ENCODE data around the gene CLEC12A.
A peak's percentile ranks its signal among the peaks of the same experiment; 100 is the strongest.

Gene CLEC12A

GRCh38 chr12:9971181-9971580 is at the start of gene CLEC12A:
Gene CLEC12A, plus strand, starts transcription at chr12:9971409. Its CDS starts 188 bp downstream, at chr12:9971597.
- Histone ChIP-seq H4K20me1 (ENCODE audit: insufficient read depth, low read length) (no peaks in the 10 kb centered on the region), H3K9ac (ENCODE audit: low read length) (no peak within 1 kb of the TSS), H2AFZ (ENCODE audit: low read depth, low read length) (no peak within 1 kb of the TSS), H3K27me3 (ENCODE audit: low read depth, low read length) (no peaks in the 10 kb centered on the region), H3K36me3 (replicated peaks; ENCODE audit: low read depth, low read length) (no peaks in the 10 kb centered on the region), H3K27ac (ENCODE audit: low read length) (no peak within 1 kb of the TSS), H3K4me2 (ENCODE audit: low read length) (no peak within 1 kb of the TSS), H3K4me3 (ENCODE audit: low read length) (no peak within 1 kb of the TSS), H3K9me3 (ENCODE audit: insufficient read depth, low read length) (no peaks in the 10 kb centered on the region), H3K79me2 (ENCODE audit: low read length) (no peaks in the 10 kb centered on the region), H3K4me1 (ENCODE audit: low read length) (peaks cover 6% of the 10 kb centered on the region)
- TF ChIP-seq, protein P1, sequence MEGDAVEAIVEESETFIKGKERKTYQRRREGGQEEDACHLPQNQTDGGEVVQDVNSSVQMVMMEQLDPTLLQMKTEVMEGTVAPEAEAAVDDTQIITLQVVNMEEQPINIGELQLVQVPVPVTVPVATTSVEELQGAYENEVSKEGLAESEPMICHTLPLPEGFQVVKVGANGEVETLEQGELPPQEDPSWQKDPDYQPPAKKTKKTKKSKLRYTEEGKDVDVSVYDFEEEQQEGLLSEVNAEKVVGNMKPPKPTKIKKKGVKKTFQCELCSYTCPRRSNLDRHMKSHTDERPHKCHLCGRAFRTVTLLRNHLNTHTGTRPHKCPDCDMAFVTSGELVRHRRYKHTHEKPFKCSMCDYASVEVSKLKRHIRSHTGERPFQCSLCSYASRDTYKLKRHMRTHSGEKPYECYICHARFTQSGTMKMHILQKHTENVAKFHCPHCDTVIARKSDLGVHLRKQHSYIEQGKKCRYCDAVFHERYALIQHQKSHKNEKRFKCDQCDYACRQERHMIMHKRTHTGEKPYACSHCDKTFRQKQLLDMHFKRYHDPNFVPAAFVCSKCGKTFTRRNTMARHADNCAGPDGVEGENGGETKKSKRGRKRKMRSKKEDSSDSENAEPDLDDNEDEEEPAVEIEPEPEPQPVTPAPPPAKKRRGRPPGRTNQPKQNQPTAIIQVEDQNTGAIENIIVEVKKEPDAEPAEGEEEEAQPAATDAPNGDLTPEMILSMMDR (IDR thresholded peaks at IDR 0.05; ENCODE audit: low read depth, low read length) = no peak
- no peak for TF ChIP-seq EZH2phosphoT487 (IDR thresholded peaks at IDR 0.05; ENCODE audit: low read depth)

DNA sequence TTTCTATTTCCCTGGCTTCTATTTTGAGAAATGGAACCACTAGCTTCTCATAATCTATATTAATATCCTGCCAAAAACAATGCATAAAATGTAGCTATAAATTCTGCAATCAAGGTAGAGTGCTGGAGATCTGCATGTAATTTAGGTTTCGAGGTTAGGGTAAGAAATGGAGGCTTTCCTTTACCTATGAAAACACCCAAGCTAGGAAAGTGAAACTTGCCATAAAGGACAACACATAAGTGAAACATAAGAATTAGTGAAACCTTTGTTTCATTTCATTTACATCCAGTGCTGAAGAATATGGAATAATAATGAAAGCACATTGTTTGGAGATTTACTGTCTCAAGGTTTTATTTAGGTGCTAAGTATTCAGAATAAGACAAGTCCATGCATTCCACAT is 48.8 kb upstream of the CLEC12A start:
- Histone ChIP-seq H3K79me2 (ENCODE audit: low read length) (no peaks in the 10 kb centered on the region), H2AFZ (ENCODE audit: low read depth, low read length) (no peak overlapping the region), H3K36me3 (replicated peaks; ENCODE audit: low read depth, low read length) (no peaks in the 10 kb centered on the region), H3K4me1 (ENCODE audit: low read length) (peaks cover 2% of the 10 kb centered on the region; the same call in 1 of the 2 replicates), H3K27ac (ENCODE audit: low read length) (no peak overlapping the region), H3K9me3 (ENCODE audit: insufficient read depth, low read length) (no peaks in the 10 kb centered on the region), H3K4me2 (ENCODE audit: low read length) (no peak overlapping the region), H4K20me1 (ENCODE audit: insufficient read depth, low read length) (no peaks in the 10 kb centered on the region), H3K4me3 (ENCODE audit: low read length) (no peak overlapping the region), H3K27me3 (ENCODE audit: low read depth, low read length) (peaks cover 9% of the 10 kb centered on the region), H3K9ac (ENCODE audit: low read length) (no peak overlapping the region)
- TF ChIP-seq, protein P1 (IDR thresholded peaks at IDR 0.05; ENCODE audit: low read depth, low read length) = no peak
- TF ChIP-seq EZH2phosphoT487 (IDR thresholded peaks at IDR 0.05; ENCODE audit: low read depth) = no peak

DNA sequence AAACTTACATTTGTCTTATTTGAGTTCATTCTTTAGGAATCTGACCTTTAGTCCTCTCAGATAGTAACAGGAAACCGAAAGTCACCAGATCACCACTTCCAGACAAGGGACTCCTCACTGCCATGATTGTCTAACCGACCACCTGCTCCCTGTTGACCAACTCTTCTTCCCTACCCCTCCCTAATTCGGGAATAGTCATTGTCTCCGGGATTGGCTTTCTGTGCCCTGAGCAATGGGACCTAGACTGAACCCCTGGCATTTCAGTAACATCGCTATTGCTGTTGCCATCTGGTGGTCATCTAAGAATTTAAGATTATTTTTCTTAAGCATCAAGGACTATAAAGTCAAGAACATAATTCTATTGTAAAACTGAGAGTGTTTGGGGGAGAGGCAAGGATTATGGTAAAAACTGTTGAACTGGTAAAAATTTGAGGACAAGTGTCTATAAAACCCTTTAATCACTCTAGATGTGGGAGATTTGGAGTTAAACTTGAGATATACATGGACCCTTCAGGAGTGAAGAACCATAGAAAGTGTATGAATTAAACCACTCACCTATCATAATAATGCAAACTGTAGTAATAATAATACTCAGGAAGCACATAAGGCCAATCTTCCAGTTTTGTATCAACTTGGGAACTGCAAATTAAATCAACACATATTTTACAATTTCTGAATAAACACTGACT is 45.4 kb upstream of the CLEC12A start:
- H2AFZ ChIP-seq (ENCODE audit: low read depth, low read length) = peak overlapping the region; percentile 87
- H3K36me3 ChIP-seq (replicated peaks; ENCODE audit: low read depth, low read length) = no peaks in the 10 kb centered on the region
- peak overlapping the region; percentile 69 for H3K4me3 ChIP-seq (ENCODE audit: low read length)
- TF ChIP-seq, protein P1 (IDR thresholded peaks at IDR 0.05; ENCODE audit: low read depth, low read length) = peak; percentile 76
- TF ChIP-seq EZH2phosphoT487 (IDR thresholded peaks at IDR 0.05; ENCODE audit: low read depth) = no peak
- peaks cover 8% of the 10 kb centered on the region; the same call in 1 of the 2 replicates for H3K27me3 ChIP-seq (ENCODE audit: low read depth, low read length)
- no peak overlapping the region for H3K27ac ChIP-seq (ENCODE audit: low read length)
- H3K79me2 ChIP-seq (ENCODE audit: low read length) = no peaks in the 10 kb centered on the region
- no peak overlapping the region for H3K9ac ChIP-seq (ENCODE audit: low read length)
- no peaks in the 10 kb centered on the region for H3K9me3 ChIP-seq (ENCODE audit: insufficient read depth, low read length)
- no peaks in the 10 kb centered on the region for H4K20me1 ChIP-seq (ENCODE audit: insufficient read depth, low read length)
- H3K4me1 ChIP-seq (ENCODE audit: low read length) = peaks cover 11% of the 10 kb centered on the region
- H3K4me2 ChIP-seq (ENCODE audit: low read length) = peak overlapping the region; percentile 86

GRCh38 chr12:9926876-9927275 is 44.3 kb upstream of the CLEC12A start:
- Histone ChIP-seq H3K4me1 (ENCODE audit: low read length) (peaks cover 11% of the 10 kb centered on the region), H3K4me3 (ENCODE audit: low read length) (no peak overlapping the region), H2AFZ (ENCODE audit: low read depth, low read length) (no peak overlapping the region), H3K36me3 (replicated peaks; ENCODE audit: low read depth, low read length) (no peaks in the 10 kb centered on the region), H3K4me2 (ENCODE audit: low read length) (no peak overlapping the region), H3K27ac (ENCODE audit: low read length) (no peak overlapping the region), H4K20me1 (ENCODE audit: insufficient read depth, low read length) (no peaks in the 10 kb centered on the region), H3K79me2 (ENCODE audit: low read length) (no peaks in the 10 kb centered on the region), H3K27me3 (ENCODE audit: low read depth, low read length) (peaks cover 8% of the 10 kb centered on the region; the same call in 1 of the 2 replicates), H3K9ac (ENCODE audit: low read length) (no peak overlapping the region), H3K9me3 (ENCODE audit: insufficient read depth, low read length) (no peaks in the 10 kb centered on the region)
- TF ChIP-seq, protein P1 (IDR thresholded peaks at IDR 0.05; ENCODE audit: low read depth, low read length) = no peak
- no peak for TF ChIP-seq EZH2phosphoT487 (IDR thresholded peaks at IDR 0.05; ENCODE audit: low read depth)
